Measurements from ENCODE around the gene CCDC12. TPM values are rescaled to one million over a fixed set of nuclear protein-coding genes. Genes with fewer than 3 reads are reported as not detected.

Gene CCDC12
- total and polyA plus RNA-seq, 12 donors: 28.8 to 137 (median 34.2) TPM

DNA sequence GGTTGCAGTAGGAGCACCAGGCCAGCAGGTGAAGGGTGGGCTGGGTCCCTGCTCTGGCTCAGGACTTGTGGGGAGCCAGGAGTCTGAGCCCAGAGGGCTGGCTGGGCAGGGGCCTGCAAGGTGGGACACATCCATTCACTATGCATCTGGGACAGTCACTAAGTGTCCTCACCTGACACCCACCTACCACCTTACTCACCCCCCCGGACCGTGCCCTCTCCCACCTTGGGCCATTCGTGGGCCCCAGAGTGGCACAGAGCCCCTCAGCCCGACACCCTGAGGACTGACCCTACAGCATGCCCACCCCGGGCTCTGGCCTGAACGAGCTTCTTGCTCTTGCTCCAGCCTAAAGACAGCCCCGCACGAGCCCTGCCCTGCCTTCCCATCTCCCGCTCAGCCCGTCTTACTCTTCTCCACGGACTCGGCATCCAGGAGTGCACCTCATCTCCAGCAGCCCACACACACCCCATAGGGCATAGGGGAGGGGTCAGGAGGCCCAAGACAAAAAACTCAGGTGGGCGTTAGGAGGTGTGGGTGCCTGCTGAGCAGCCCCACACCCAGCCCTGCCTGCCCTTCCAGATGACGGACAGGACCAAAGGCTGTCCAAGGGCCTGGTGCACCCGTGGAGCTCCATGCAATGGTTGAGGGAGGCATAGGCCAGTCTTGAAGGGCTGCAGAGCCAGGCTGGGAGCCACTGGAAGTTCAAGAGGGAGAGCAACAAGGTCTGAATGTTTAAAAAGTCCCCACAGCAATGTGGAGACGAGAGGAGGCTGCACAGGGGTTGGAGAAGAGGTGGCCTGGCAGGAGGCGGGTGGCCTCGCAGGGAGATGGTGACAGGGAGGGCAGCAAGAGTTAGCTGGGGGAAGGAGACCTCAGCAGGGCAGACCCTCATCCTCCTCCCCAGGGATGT, 72.0 kb downstream of the CCDC12 start:
- intact Hi-C loops (cut with DNase I): loop anchor here in 9 of 10 donors (5.0 kb wide), 3 partner anchors 37 to 197 kb away; no protein-coding TSS in a partner anchor
- DNase-seq (no peak), ATAC-seq (no peak)
- Histone ChIP-seq H3K27me3 (peaks cover 0 to under 1% (median 0%) of the 10 kb centered on the region in 7 donors), H3K27ac (no peak overlapping the region), H3K9me3 (no peaks in the 10 kb centered on the region), H3K4me3 (no peak overlapping the region), H3K4me1 (peaks cover 9 to 26% (median 17%) of the 10 kb centered on the region in 9 donors), H3K36me3 (no peaks in the 10 kb centered on the region)
- WGBS, 2 donors: 90 to 92% methylated on average over 18 of the region's 18 CpGs
- TF ChIP-seq, protein P1, sequence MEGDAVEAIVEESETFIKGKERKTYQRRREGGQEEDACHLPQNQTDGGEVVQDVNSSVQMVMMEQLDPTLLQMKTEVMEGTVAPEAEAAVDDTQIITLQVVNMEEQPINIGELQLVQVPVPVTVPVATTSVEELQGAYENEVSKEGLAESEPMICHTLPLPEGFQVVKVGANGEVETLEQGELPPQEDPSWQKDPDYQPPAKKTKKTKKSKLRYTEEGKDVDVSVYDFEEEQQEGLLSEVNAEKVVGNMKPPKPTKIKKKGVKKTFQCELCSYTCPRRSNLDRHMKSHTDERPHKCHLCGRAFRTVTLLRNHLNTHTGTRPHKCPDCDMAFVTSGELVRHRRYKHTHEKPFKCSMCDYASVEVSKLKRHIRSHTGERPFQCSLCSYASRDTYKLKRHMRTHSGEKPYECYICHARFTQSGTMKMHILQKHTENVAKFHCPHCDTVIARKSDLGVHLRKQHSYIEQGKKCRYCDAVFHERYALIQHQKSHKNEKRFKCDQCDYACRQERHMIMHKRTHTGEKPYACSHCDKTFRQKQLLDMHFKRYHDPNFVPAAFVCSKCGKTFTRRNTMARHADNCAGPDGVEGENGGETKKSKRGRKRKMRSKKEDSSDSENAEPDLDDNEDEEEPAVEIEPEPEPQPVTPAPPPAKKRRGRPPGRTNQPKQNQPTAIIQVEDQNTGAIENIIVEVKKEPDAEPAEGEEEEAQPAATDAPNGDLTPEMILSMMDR (IDR thresholded peaks at IDR 0.05): no peak

- peaks cover 0 to 9% (median 2%) of the 10 kb centered on the region in 7 donors for H3K27me3 ChIP-seq
- H3K4me3 ChIP-seq: no peak overlapping the region
- no peaks in the 10 kb centered on the region for H3K36me3 ChIP-seq
- TF ChIP-seq, protein P1 (IDR thresholded peaks at IDR 0.05): no peak
- 78 to 79% methylated on average over 21 of the region's 21 CpGs for WGBS, 2 donors
- ATAC-seq: no peak
- DNase-seq: no peak
- no peaks in the 10 kb centered on the region for H3K9me3 ChIP-seq
- no peak overlapping the region for H3K27ac ChIP-seq
- intact Hi-C loops (cut with DNase I): no loop called here
- H3K4me1 ChIP-seq: peaks cover 4 to 26% (median 16%) of the 10 kb centered on the region in 9 donors
These were observed 72.9 kb downstream of the CCDC12 start for GRCh38 chr3:46903341-46904302.

DNA sequence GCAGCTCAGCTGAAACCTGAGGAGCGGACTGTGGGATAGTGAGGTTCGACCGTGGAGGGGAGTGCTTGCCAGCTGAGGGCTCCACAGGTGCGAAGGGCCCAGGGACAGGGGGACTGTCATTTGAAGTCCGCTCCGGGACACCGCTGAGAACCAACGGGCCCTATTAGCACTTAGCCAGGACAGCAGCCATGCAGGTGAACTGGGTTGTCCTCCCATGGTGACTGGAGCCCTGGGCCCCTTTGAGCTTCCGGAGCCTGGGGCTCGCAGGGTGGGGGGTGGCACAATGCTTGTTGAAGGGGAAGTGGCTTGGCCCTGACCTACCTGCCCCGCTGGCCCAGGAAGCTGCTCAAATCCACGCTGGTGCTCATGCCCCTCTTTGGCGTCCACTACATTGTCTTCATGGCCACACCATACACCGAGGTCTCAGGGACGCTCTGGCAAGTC, 74.3 kb downstream of the CCDC12 start:
- DNase-seq (no peak), ATAC-seq (no peak)
- TF ChIP-seq, protein P1 (IDR thresholded peaks at IDR 0.05): no peak
- Histone ChIP-seq H3K27ac (no peak overlapping the region), H3K36me3 (no peaks in the 10 kb centered on the region), H3K4me3 (no peak overlapping the region), H3K4me1 (peaks cover 0 to 23% (median 15%) of the 10 kb centered on the region in 9 donors), H3K27me3 (peaks cover 0 to 20% (median 11%) of the 10 kb centered on the region in 7 donors), H3K9me3 (no peaks in the 10 kb centered on the region)
- WGBS, 2 donors: 93 to 94% methylated on average over 15 of the region's 15 CpGs
- intact Hi-C loops (cut with DNase I): no loop called here
